ENCODE data around the gene CATSPER1. TPM values are rescaled to one million over a fixed set of nuclear protein-coding genes. Genes with fewer than 3 reads are reported as not detected.
"Not testable (repeated sequence)": the region's sequence is repeated elsewhere in the genome, so short reads cannot be mapped to it uniquely, and the experiment has no call there.

CATSPER1 gene
- total RNA-seq, 1 experiment from 2014 or later: 1.1 TPM

GRCh38 chr11:66011239-66011784 lies 15.0 kb downstream of the CATSPER1 start:
- peak overlapping the region; percentile 84 for H3K4me2 ChIP-seq (ENCODE audit: low read length)

GRCh38 chr11:66010036-66010435 lies 16.2 kb downstream of the CATSPER1 start:
- H3K4me1 ChIP-seq (ENCODE audit: insufficient read depth, low read length): peaks cover 37% of the 10 kb centered on the region
- H2AFZ ChIP-seq (ENCODE audit: low read length); POLR2A ChIA-PET (ENCODE audit: unreplicated experiment); H4K20me1 ChIP-seq (ENCODE audit: low read length); H3K9me3 ChIP-seq (ENCODE audit: low read length); intact Hi-C loops (cut with micrococcal nuclease); ATAC-seq; DNase-seq; H3K4me3 ChIP-seq (ENCODE audit: low read length); BruUV-seq (replicated peaks); H3K36me3 ChIP-seq (ENCODE audit: low read depth, low read length); H3F3A ChIP-seq (ENCODE audit: low read length, unreplicated experiment); H3K79me2 ChIP-seq (ENCODE audit: low read length); H3K9me2 ChIP-seq (replicated peaks; ENCODE audit: low read length); H3K9ac ChIP-seq (ENCODE audit: low read length); H3K4me2 ChIP-seq (ENCODE audit: low read length); CTCF ChIA-PET; H3K27ac ChIP-seq (ENCODE audit: low read length); H3K27me3 ChIP-seq (ENCODE audit: low read length): not testable (repeated sequence)

More at GRCh38 chr11:66011239-66011784, 15.0 kb downstream of the CATSPER1 start:
- Histone ChIP-seq H3K4me3 (ENCODE audit: low read length) (peak overlapping the region; percentile 59), H3K79me2 (ENCODE audit: low read length) (no peaks in the 10 kb centered on the region), H3K9me3 (ENCODE audit: low read length) (no peaks in the 10 kb centered on the region), H3K9me2 (replicated peaks; ENCODE audit: low read length) (no peaks in the 10 kb centered on the region), H3K4me1 (ENCODE audit: insufficient read depth, low read length) (peaks cover 49% of the 10 kb centered on the region), H4K20me1 (ENCODE audit: low read length) (no peaks in the 10 kb centered on the region), H3K9ac (ENCODE audit: low read length) (no peak overlapping the region), H3K36me3 (ENCODE audit: low read depth, low read length) (no peaks in the 10 kb centered on the region), H3K27ac (ENCODE audit: low read length) (peak overlapping the region; percentile 33), H3K27me3 (ENCODE audit: low read length) (no peaks in the 10 kb centered on the region), H3F3A (ENCODE audit: low read length, unreplicated experiment) (no peaks in the 10 kb centered on the region), H2AFZ (ENCODE audit: low read length) (peak overlapping the region; percentile 75)
- DNase-seq (peak; percentile 98), ATAC-seq (peak; percentile 60)
- POLR2A ChIA-PET (ENCODE audit: unreplicated experiment): interaction anchor here (0.6 to 0.9 kb wide), 2 partner anchors 8 to 100 kb away, joined by 3 read pairs; no protein-coding TSS in a partner anchor
- BruUV-seq (replicated peaks): no TSS peak
- intact Hi-C loops (cut with micrococcal nuclease): no loop called here
- no peak for TF ChIP-seq CTCF (conservative IDR thresholded peaks at IDR 0.05; ENCODE audit: low read depth, low read length)
- TF ChIP-seq EZH2phosphoT487 (IDR thresholded peaks at IDR 0.05; ENCODE audit: borderline replicate concordance, low read length): no peak
- no peak for TF ChIP-seq EZH2 (IDR thresholded peaks at IDR 0.05; ENCODE audit: low read length, unreplicated experiment)
- CTCF ChIA-PET: interaction anchor here (0.6 to 1.2 kb wide), 2 partner anchors 34 to 119 kb away, joined by 3 to 8 read pairs; no protein-coding TSS in a partner anchor

- ChIA-PET POLR2A (ENCODE audit: unreplicated experiment) (interaction anchor here (0.6 kb wide), 1 partner anchor 296 kb away, joined by 6 read pairs; no protein-coding TSS in a partner anchor), CTCF (interaction anchor here (0.5 to 0.7 kb wide), 2 partner anchors 251 to 405 kb away, joined by 3 to 4 read pairs; no protein-coding TSS in a partner anchor)
- no peak overlapping the region for H2AFZ ChIP-seq (ENCODE audit: low read length)
- no peak; the same call in 1 of the 2 replicates for ATAC-seq
- H3K4me1 ChIP-seq (ENCODE audit: insufficient read depth, low read length): peaks cover 33% of the 10 kb centered on the region
- peak; percentile 53 for DNase-seq
- no peak overlapping the region for H3K4me2 ChIP-seq (ENCODE audit: low read length)
- no peaks in the 10 kb centered on the region for H3K9me2 ChIP-seq (replicated peaks; ENCODE audit: low read length)
- no TSS peak for BruUV-seq (replicated peaks)
- H3K36me3 ChIP-seq (ENCODE audit: low read depth, low read length): peaks cover 15% of the 10 kb centered on the region; the same call in 1 of the 2 replicates
- H3F3A ChIP-seq (ENCODE audit: low read length, unreplicated experiment): peaks cover 9% of the 10 kb centered on the region
- H3K27ac ChIP-seq (ENCODE audit: low read length): no peak overlapping the region
- intact Hi-C loops (cut with micrococcal nuclease): no loop called here
- no peaks in the 10 kb centered on the region for H3K9me3 ChIP-seq (ENCODE audit: low read length)
- no peak overlapping the region for H3K9ac ChIP-seq (ENCODE audit: low read length)
- peaks cover 11% of the 10 kb centered on the region for H3K79me2 ChIP-seq (ENCODE audit: low read length)
- no peak overlapping the region for H3K4me3 ChIP-seq (ENCODE audit: low read length)
- H3K27me3 ChIP-seq (ENCODE audit: low read length): no peaks in the 10 kb centered on the region
- H4K20me1 ChIP-seq (ENCODE audit: low read length): no peaks in the 10 kb centered on the region
- no peak for TF ChIP-seq EZH2 (IDR thresholded peaks at IDR 0.05; ENCODE audit: low read length, unreplicated experiment)
- no peak for TF ChIP-seq CTCF (conservative IDR thresholded peaks at IDR 0.05; ENCODE audit: low read depth, low read length)
- no peak for TF ChIP-seq EZH2phosphoT487 (IDR thresholded peaks at IDR 0.05; ENCODE audit: borderline replicate concordance, low read length)
Observed at GRCh38 chr11:66008468-66009101, 17.7 kb downstream of the CATSPER1 start.
